ENCODE measurements around the gene PICK1. TPM values are rescaled to one million over a fixed set of nuclear protein-coding genes. Genes with fewer than 3 reads are reported as not detected.

The PICK1 gene
- total and polyA plus RNA-seq, 10 of the 15 experiments (the other 5 are each of a cell fraction or from before 2014, with no cell fraction given): 0.07 to 19.2 (median 10.9) TPM

- H3K9ac ChIP-seq (ENCODE audit: control insufficient read depth, insufficient read depth, low read length): no peak overlapping the region
- no peaks in the 10 kb centered on the region for H3K36me3 ChIP-seq (ENCODE audit: control insufficient read depth in 2 of 2, insufficient read depth in 2 of 2, low read length in 1 of 2)
- no peak overlapping the region for H3K27ac ChIP-seq (ENCODE audit: control insufficient read depth, insufficient read depth)
- RAD21 ChIA-PET (ENCODE audit: unreplicated experiment): no interaction called here
- no peak for ATAC-seq
- WGBS (ENCODE audit: insufficient coverage, insufficient replicate concordance, low lambda C conversion rate, missing lambda C conversion rate): 51% methylated on average over 7 of the region's 7 CpGs
- H4K20me1 ChIP-seq (ENCODE audit: control insufficient read depth, insufficient read depth): no peaks in the 10 kb centered on the region
- TF ChIP-seq BRCA1 (IDR thresholded peaks at IDR 0.05; ENCODE audit: low read depth, low read length) (no peak), ATF2 (IDR thresholded peaks at IDR 0.05; ENCODE audit: low read length) (no peak), IRF5 (IDR thresholded peaks at IDR 0.05; ENCODE audit: borderline replicate concordance) (no peak), EZH2 (IDR thresholded peaks at IDR 0.05; ENCODE audit: borderline replicate concordance, control insufficient read depth, low read depth, low read length) (no peak), E2F4 (IDR thresholded peaks at IDR 0.05; ENCODE audit: low read depth, low read length) (no peak), CBX5 (IDR thresholded peaks at IDR 0.05; ENCODE audit: low read depth) (no peak), RELB (IDR thresholded peaks at IDR 0.05; ENCODE audit: low read depth) (no peak), CEBPB (IDR thresholded peaks at IDR 0.05; ENCODE audit: borderline replicate concordance in 1 of 2, low read depth in 2 of 2, low read length in 2 of 2) (no peak), MEF2A (IDR thresholded peaks at IDR 0.05; ENCODE audit: insufficient read depth, low read depth, low read length) (no peak), PKNOX1 (IDR thresholded peaks at IDR 0.05) (no peak), BHLHE40 (IDR thresholded peaks at IDR 0.05; ENCODE audit: borderline replicate concordance in 1 of 2, low read depth in 2 of 2, low read length in 1 of 2) (no peak), HDGF (IDR thresholded peaks at IDR 0.05) (no peak), NFIC (IDR thresholded peaks at IDR 0.05; ENCODE audit: low read depth, low read length) (no peak)
- no peak for FAIRE-seq
- H3K9me3 ChIP-seq (replicated peaks; ENCODE audit: control insufficient read depth, insufficient read depth, low read length): no peaks in the 10 kb centered on the region
- no peak overlapping the region for H3K4me2 ChIP-seq (ENCODE audit: control insufficient read depth, insufficient read depth)
- CTCF ChIA-PET: no interaction called here
- H3K27me3 ChIP-seq (replicated peaks in 1 of 2; ENCODE audit: control insufficient read depth in 2 of 2, insufficient read depth in 2 of 2, low read length in 1 of 2): peaks cover 8 to 9% of the 10 kb centered on the region in 2 experiments; a peak in 3 of 4 replicates
- no peak overlapping the region for H2AFZ ChIP-seq (ENCODE audit: control insufficient read depth, low read depth, low read length)
- SMC1A ChIA-PET (ENCODE audit: uncharacterized antibody, unreplicated experiment): no interaction called here
- H3K79me2 ChIP-seq (ENCODE audit: control insufficient read depth, insufficient read depth, low read length): no peaks in the 10 kb centered on the region
- no peak overlapping the region for H3K4me3 ChIP-seq
- POLR2A ChIA-PET: no interaction called here
- no TSS peak for BruUV-seq (replicated peaks)
- H3K4me1 ChIP-seq (ENCODE audit: control insufficient read depth, insufficient read depth, low read length): no peaks in the 10 kb centered on the region
- DNase-seq (ENCODE audit: low read depth, low spot score): no peak
- intact Hi-C loops (cut with micrococcal nuclease; ENCODE audit: unreplicated experiment) (no loop called here), in situ Hi-C loops (cut with MboI) (no loop called here)
Observed at GRCh38 chr22:38079804-38080203, 22.6 kb downstream of the PICK1 start.
